GM23248 (cell line): Measurements from ENCODE around the gene NDUFA5.

Source experiments
- EZH2 ChIP-seq: fragments of 200-600 bp; sonication (generic); IDR thresholded peaks from 2 replicates; pipeline ENCODE4 v1.6.1; 2018; ENCODE audit warnings: antibody characterized with exemption, mild to moderate bottlenecking; ENCODE audit not compliant: insufficient read depth, poor library complexity, severe bottlenecking
- EZH2phosphoT487 ChIP-seq: fragments of 200-600 bp; sonication (generic); IDR thresholded peaks from 2 replicates; pipeline ENCODE4 v1.6.1; 2018; ENCODE audit warnings: antibody characterized with exemption, moderate library complexity, mild to moderate bottlenecking, low read depth; ENCODE audit not compliant: insufficient read depth

DNA sequence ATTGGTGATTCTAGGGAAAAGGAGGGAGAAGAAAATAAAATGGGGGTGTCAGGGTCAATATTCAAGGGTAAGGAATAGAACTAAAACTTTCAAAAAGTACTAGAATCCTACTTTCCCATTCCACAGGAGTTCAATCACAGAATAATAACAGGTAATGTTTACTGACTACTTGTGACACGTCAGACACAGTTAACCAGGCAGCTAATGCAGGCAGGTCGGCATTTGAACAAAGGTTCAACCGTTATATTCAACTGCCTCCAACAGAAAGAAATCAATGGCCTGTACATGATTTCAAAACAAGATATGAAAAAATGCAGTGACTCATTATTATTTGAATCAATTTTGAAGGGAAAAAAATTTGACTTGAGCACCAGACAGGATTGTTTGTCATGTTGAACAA is 47.1 kb upstream of the NDUFA5 start:
- no peak for TF ChIP-seq EZH2
- TF ChIP-seq EZH2phosphoT487, result no peak
